ENCODE results near the gene DNAJC8. TPM values are rescaled to one million over a fixed set of nuclear protein-coding genes. Genes with fewer than 3 reads are reported as not detected.

The DNAJC8 gene
- polyA plus RNA-seq, 3 donors: 30.6 to 118 (median 113) TPM

DNA sequence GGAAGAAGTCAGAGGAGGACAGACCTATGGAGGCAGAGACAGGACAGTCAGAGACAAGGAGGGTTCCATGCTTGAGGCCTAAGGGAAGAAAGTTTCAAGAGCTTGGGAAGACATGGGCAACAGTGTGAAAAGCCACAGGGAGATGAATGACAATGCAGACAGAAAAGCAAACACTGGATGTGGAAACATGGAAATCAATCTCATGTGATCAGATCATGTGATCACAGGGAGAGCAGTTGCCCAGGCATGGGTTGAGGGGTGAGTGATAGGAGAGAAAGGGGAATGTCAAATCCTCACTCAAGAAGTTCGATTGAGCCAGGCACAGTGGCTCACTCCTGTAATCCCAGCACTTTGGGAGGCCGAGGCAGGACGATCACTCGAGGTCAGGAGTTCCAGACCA, 73.6 kb downstream of the DNAJC8 start:
- peak overlapping the region; percentile 89 to 97 (median 93) for H3K27ac Mint-ChIP-seq
- peaks cover 53 to 80% of the 10 kb centered on the region in 2 donors for H3K36me3 Mint-ChIP-seq
- Histone ChIP-seq H3K27me3 (ENCODE audit: control insufficient read depth in 2 of 2, insufficient read depth in 2 of 2, low read length in 2 of 2) (no peaks in the 10 kb centered on the region), H3K9me3 (replicated peaks in 1 of 2; ENCODE audit: control insufficient read depth in 1 of 2, insufficient read depth in 1 of 2, low read length in 2 of 2) (no peaks in the 10 kb centered on the region), H3K36me3 (replicated peaks in 1 of 2; ENCODE audit: control insufficient read depth in 1 of 2, insufficient read depth in 2 of 2, low read length in 2 of 2) (peaks cover 19 to 20% of the 10 kb centered on the region in 2 donors), H2AFZ (ENCODE audit: insufficient read depth, low read depth, low read length, poor library complexity, severe bottlenecking) (no peak overlapping the region), H3K4me2 (replicated peaks; ENCODE audit: extremely low read depth, low read length, poor library complexity, severe bottlenecking) (peak overlapping the region; percentile 45), H3K4me3 (replicated peaks in 1 of 3; ENCODE audit: low read depth in 2 of 3, low read length in 3 of 3) (peak overlapping the region in 1 of 3 experiments; percentile 45), H4K20me1 (ENCODE audit: insufficient read depth, low read length) (peaks cover 55% of the 10 kb centered on the region), H3K79me2 (ENCODE audit: insufficient read depth, low read length) (peaks cover 100% of the 10 kb centered on the region), H3K9ac (ENCODE audit: insufficient read depth, low read length, poor library complexity, severe bottlenecking) (no peak overlapping the region), H3K27ac (ENCODE audit: low read depth in 1 of 2, low read length in 2 of 2) (peak overlapping the region; percentile 75 to 76), H3K4me1 (ENCODE audit: control insufficient read depth in 1 of 2, insufficient read depth in 2 of 2, low read length in 2 of 2) (peaks cover 98 to 100% of the 10 kb centered on the region in 2 donors)
- 100% methylated on average over 1 of the region's 4 CpGs for WGBS (ENCODE audit: insufficient coverage)
- H3K9me3 Mint-ChIP-seq: peaks cover 0 to 3% (median 0%) of the 10 kb centered on the region in 7 donors
- peak in 2 of 3 donors; percentile 46 to 62 for DNase-seq
- H3K4me1 Mint-ChIP-seq: peaks cover 98% of the 10 kb centered on the region
- peaks cover 0 to 1% (median 0%) of the 10 kb centered on the region in 3 donors for H3K27me3 Mint-ChIP-seq (ENCODE audit: low read depth in 3 of 3)
- TF ChIP-seq, protein P1, sequence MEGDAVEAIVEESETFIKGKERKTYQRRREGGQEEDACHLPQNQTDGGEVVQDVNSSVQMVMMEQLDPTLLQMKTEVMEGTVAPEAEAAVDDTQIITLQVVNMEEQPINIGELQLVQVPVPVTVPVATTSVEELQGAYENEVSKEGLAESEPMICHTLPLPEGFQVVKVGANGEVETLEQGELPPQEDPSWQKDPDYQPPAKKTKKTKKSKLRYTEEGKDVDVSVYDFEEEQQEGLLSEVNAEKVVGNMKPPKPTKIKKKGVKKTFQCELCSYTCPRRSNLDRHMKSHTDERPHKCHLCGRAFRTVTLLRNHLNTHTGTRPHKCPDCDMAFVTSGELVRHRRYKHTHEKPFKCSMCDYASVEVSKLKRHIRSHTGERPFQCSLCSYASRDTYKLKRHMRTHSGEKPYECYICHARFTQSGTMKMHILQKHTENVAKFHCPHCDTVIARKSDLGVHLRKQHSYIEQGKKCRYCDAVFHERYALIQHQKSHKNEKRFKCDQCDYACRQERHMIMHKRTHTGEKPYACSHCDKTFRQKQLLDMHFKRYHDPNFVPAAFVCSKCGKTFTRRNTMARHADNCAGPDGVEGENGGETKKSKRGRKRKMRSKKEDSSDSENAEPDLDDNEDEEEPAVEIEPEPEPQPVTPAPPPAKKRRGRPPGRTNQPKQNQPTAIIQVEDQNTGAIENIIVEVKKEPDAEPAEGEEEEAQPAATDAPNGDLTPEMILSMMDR (IDR thresholded peaks at IDR 0.05): no peak
- intact Hi-C loops (cut with micrococcal nuclease): loop anchor here (5.0 kb wide), 1 partner anchor 67 kb away; no protein-coding TSS in a partner anchor
- peak overlapping the region; percentile 62 to 75 for H3K4me3 Mint-ChIP-seq

DNA sequence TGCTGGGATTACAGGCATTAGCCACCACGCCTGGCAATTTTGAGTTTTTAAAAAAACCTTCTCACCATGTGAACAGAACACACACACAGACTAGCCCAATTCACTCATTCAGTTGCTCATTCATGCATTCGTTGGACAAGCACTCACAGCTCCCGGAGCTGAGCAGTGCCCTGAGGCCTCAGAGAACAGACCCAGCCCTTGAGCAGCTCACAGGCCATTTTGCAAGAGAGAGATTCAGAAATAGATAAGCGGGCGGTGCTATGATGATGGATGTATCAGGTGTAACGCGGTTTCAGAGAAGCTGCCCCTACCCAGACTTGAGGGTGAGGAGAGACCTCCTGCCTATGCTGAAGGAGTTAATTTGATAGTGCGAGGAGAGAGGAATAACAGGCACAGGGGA, 74.9 kb downstream of the DNAJC8 start:
- H3K36me3 ChIP-seq (replicated peaks in 1 of 2; ENCODE audit: control insufficient read depth in 1 of 2, insufficient read depth in 2 of 2, low read length in 2 of 2): peaks cover 12 to 19% of the 10 kb centered on the region in 2 donors
- H3K9me3 ChIP-seq (replicated peaks in 1 of 2; ENCODE audit: control insufficient read depth in 1 of 2, insufficient read depth in 1 of 2, low read length in 2 of 2): no peaks in the 10 kb centered on the region
- no peaks in the 10 kb centered on the region for H3K27me3 ChIP-seq (ENCODE audit: control insufficient read depth in 2 of 2, insufficient read depth in 2 of 2, low read length in 2 of 2)
- peaks cover 100% of the 10 kb centered on the region for H3K79me2 ChIP-seq (ENCODE audit: insufficient read depth, low read length)
- no peak overlapping the region for H3K4me2 ChIP-seq (replicated peaks; ENCODE audit: extremely low read depth, low read length, poor library complexity, severe bottlenecking)
- intact Hi-C loops (cut with micrococcal nuclease): loop anchor here (5.0 kb wide), 1 partner anchor 66 kb away; no protein-coding TSS in a partner anchor
- H3K27ac ChIP-seq (ENCODE audit: low read depth in 1 of 2, low read length in 2 of 2): peak overlapping the region; percentile 75 to 76
- TF ChIP-seq, protein P1 (IDR thresholded peaks at IDR 0.05): no peak
- no peak overlapping the region for H3K4me3 ChIP-seq (replicated peaks in 1 of 3; ENCODE audit: low read depth in 2 of 3, low read length in 3 of 3)
- no peak overlapping the region for H2AFZ ChIP-seq (ENCODE audit: insufficient read depth, low read depth, low read length, poor library complexity, severe bottlenecking)
- H3K4me1 ChIP-seq (ENCODE audit: control insufficient read depth in 1 of 2, insufficient read depth in 2 of 2, low read length in 2 of 2): peaks cover 98 to 100% of the 10 kb centered on the region in 2 donors
- H3K9ac ChIP-seq (ENCODE audit: insufficient read depth, low read length, poor library complexity, severe bottlenecking): no peak overlapping the region
- H3K27ac Mint-ChIP-seq: peak overlapping the region; percentile 75 to 97 (median 89)
- H3K4me1 Mint-ChIP-seq: peaks cover 98% of the 10 kb centered on the region
- no peak overlapping the region for H3K4me3 Mint-ChIP-seq
- DNase-seq: no peak
- H3K27me3 Mint-ChIP-seq (ENCODE audit: low read depth in 3 of 3): peaks cover 0 to 1% (median 0%) of the 10 kb centered on the region in 3 donors
- H3K36me3 Mint-ChIP-seq: peaks cover 46 to 79% of the 10 kb centered on the region in 2 donors
- peaks cover 0 to 3% (median 0%) of the 10 kb centered on the region in 7 donors for H3K9me3 Mint-ChIP-seq
- peaks cover 55% of the 10 kb centered on the region for H4K20me1 ChIP-seq (ENCODE audit: insufficient read depth, low read length)
- 95% methylated on average over 8 of the region's 8 CpGs for WGBS (ENCODE audit: insufficient coverage)
